ENCODE results near the gene CRELD1.

DNA sequence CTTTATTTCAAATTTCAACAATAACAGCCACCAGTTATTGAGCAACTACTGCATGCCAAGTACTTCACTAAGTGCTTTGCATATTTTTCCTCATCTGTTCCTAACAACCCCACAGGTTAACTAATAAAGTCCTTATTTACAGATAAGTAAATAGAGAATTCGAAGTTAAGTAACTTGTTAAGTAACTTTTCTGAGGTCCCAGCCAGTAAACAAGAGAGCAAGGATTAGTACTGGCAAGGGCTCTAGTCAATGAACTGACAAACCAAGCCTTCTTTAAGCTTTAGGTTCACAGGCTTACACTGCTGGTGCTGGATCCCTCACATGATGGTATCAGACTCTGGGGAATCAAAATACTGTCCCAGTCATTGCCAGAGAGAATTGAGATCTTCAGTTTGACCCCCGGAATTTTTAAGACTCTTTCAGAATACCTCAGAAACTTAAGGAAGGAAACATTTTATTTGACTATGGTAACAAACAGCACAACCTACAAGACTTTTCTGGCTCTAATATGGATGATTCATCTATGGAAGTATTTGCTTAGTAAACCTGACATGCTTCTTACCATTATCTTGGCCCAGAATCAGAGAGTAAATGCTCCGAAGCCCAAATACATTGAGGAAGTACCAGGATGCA, 36.5 kb downstream of the CRELD1 start:
- TF ChIP-seq, protein P1, sequence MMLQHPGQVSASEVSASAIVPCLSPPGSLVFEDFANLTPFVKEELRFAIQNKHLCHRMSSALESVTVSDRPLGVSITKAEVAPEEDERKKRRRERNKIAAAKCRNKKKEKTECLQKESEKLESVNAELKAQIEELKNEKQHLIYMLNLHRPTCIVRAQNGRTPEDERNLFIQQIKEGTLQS (IDR thresholded peaks at IDR 0.05; ENCODE audit: borderline replicate concordance, extremely low read depth, low read depth, low read length) = no peak
- TF ChIP-seq TAF1 (IDR thresholded peaks at IDR 0.05; ENCODE audit: borderline replicate concordance, low read depth, low read length) = no peak
- no peak for TF ChIP-seq FOS (IDR thresholded peaks at IDR 0.05; ENCODE audit: borderline replicate concordance, extremely low read depth, insufficient read length)
- TF ChIP-seq CTCF (IDR thresholded peaks at IDR 0.05 in 2 of 3, conservative IDR thresholded peaks at IDR 0.05 in 1 of 3; ENCODE audit: control insufficient read depth in 2 of 3, extremely low read depth in 1 of 3, insufficient read depth in 1 of 3, low read depth in 3 of 3, low read length in 3 of 3) = no peak
- TF ChIP-seq POLR2A (IDR thresholded peaks at IDR 0.05; ENCODE audit: low read depth, low read length) = no peak
- no peak for TF ChIP-seq SKIL (IDR thresholded peaks at IDR 0.05; ENCODE audit: low read depth, poor library complexity, severe bottlenecking)
- no peak for TF ChIP-seq MYC (IDR thresholded peaks at IDR 0.05; ENCODE audit: insufficient read depth, insufficient read length, insufficient replicate concordance, low read length, severe bottlenecking)
- TF ChIP-seq MTA3 (IDR thresholded peaks at IDR 0.05; ENCODE audit: borderline replicate concordance, low read length) = no peak
- no peak for TF ChIP-seq CEBPB (IDR thresholded peaks at IDR 0.05; ENCODE audit: borderline replicate concordance in 1 of 2, low read depth in 2 of 2, low read length in 2 of 2)
- TF ChIP-seq CREM (IDR thresholded peaks at IDR 0.05; ENCODE audit: low read depth) = no peak
- no peak for TF ChIP-seq NR2C2 (IDR thresholded peaks at IDR 0.05; ENCODE audit: borderline replicate concordance, control insufficient read depth, insufficient read length, low read depth)
